Measurements from ENCODE around the gene ITPR3.

Gene ITPR3

GRCh38 chr6:33663727-33664449 lies 42.8 kb downstream of the ITPR3 start:
- Histone ChIP-seq H2AFZ (ENCODE audit: low read length) (no peak overlapping the region), H3F3A (ENCODE audit: insufficient read depth, low read length) (no peaks in the 10 kb centered on the region), H3K79me2 (ENCODE audit: insufficient read depth, low read length) (no peaks in the 10 kb centered on the region), H3K36me3 (ENCODE audit: insufficient read depth, low read length) (peaks cover 73% of the 10 kb centered on the region), H3K27ac (ENCODE audit: low read depth, low read length, poor library complexity, severe bottlenecking) (no peak overlapping the region), H3K9me2 (ENCODE audit: low read depth, low read length) (no peaks in the 10 kb centered on the region), H3K27me3 (ENCODE audit: insufficient read depth, low read length) (no peaks in the 10 kb centered on the region), H4K20me1 (ENCODE audit: insufficient read depth, low read length) (no peaks in the 10 kb centered on the region), H3K9ac (ENCODE audit: low read length) (no peak overlapping the region), H3K4me1 (ENCODE audit: insufficient read depth, low read length, severe bottlenecking) (peaks cover 4% of the 10 kb centered on the region), H3K4me2 (ENCODE audit: low read length) (no peak overlapping the region), H3K9me3 (ENCODE audit: low read length) (no peaks in the 10 kb centered on the region), H3K4me3 (ENCODE audit: low read depth, low read length, poor library complexity, severe bottlenecking) (no peak overlapping the region)
- TF ChIP-seq EZH2 (IDR thresholded peaks at IDR 0.05; ENCODE audit: borderline replicate concordance, low read length) (no peak), CTCF (IDR thresholded peaks at IDR 0.05; ENCODE audit: low read length) (no peak)

GRCh38 chr6:33664506-33665057 lies 43.5 kb downstream of the ITPR3 start:
- H3K27ac ChIP-seq (ENCODE audit: low read depth, low read length, poor library complexity, severe bottlenecking) = no peak overlapping the region

GRCh38 chr6:33665957-33666356 lies 44.8 kb downstream of the ITPR3 start:
- Histone ChIP-seq H4K20me1 (ENCODE audit: insufficient read depth, low read length) (no peaks in the 10 kb centered on the region), H3K4me1 (ENCODE audit: insufficient read depth, low read length, severe bottlenecking) (peaks cover 4% of the 10 kb centered on the region), H3K4me2 (ENCODE audit: low read length) (no peak overlapping the region), H3K9ac (ENCODE audit: low read length) (no peak overlapping the region), H3K4me3 (ENCODE audit: low read depth, low read length, poor library complexity, severe bottlenecking) (no peak overlapping the region), H3K9me3 (ENCODE audit: low read length) (no peaks in the 10 kb centered on the region), H3K27ac (ENCODE audit: low read depth, low read length, poor library complexity, severe bottlenecking) (no peak overlapping the region), H3K36me3 (ENCODE audit: insufficient read depth, low read length) (peaks cover 81% of the 10 kb centered on the region), H3K27me3 (ENCODE audit: insufficient read depth, low read length) (no peaks in the 10 kb centered on the region), H3K79me2 (ENCODE audit: insufficient read depth, low read length) (no peaks in the 10 kb centered on the region), H3F3A (ENCODE audit: insufficient read depth, low read length) (no peaks in the 10 kb centered on the region), H3K9me2 (ENCODE audit: low read depth, low read length) (no peaks in the 10 kb centered on the region), H2AFZ (ENCODE audit: low read length) (no peak overlapping the region)
- TF ChIP-seq CTCF (IDR thresholded peaks at IDR 0.05; ENCODE audit: low read length) = no peak
- no peak for TF ChIP-seq EZH2 (IDR thresholded peaks at IDR 0.05; ENCODE audit: borderline replicate concordance, low read length)

More at GRCh38 chr6:33664506-33665057, 43.5 kb downstream of the ITPR3 start:
- no peak overlapping the region for H2AFZ ChIP-seq (ENCODE audit: low read length)
- H3K27me3 ChIP-seq (ENCODE audit: insufficient read depth, low read length) = no peaks in the 10 kb centered on the region
- H3K4me3 ChIP-seq (ENCODE audit: low read depth, low read length, poor library complexity, severe bottlenecking) = no peak overlapping the region
- no peaks in the 10 kb centered on the region for H3K9me2 ChIP-seq (ENCODE audit: low read depth, low read length)
- H3F3A ChIP-seq (ENCODE audit: insufficient read depth, low read length) = no peaks in the 10 kb centered on the region
- H3K36me3 ChIP-seq (ENCODE audit: insufficient read depth, low read length) = peaks cover 74% of the 10 kb centered on the region
- H3K9ac ChIP-seq (ENCODE audit: low read length) = no peak overlapping the region
- peaks cover 4% of the 10 kb centered on the region for H3K4me1 ChIP-seq (ENCODE audit: insufficient read depth, low read length, severe bottlenecking)
- no peak overlapping the region for H3K4me2 ChIP-seq (ENCODE audit: low read length)
- H4K20me1 ChIP-seq (ENCODE audit: insufficient read depth, low read length) = no peaks in the 10 kb centered on the region
- no peak for TF ChIP-seq EZH2 (IDR thresholded peaks at IDR 0.05; ENCODE audit: borderline replicate concordance, low read length)
- no peak for TF ChIP-seq CTCF (IDR thresholded peaks at IDR 0.05; ENCODE audit: low read length)
- H3K9me3 ChIP-seq (ENCODE audit: low read length) = no peaks in the 10 kb centered on the region
- no peaks in the 10 kb centered on the region for H3K79me2 ChIP-seq (ENCODE audit: insufficient read depth, low read length)
